Lower leg skin (tissue), 3 donors: ENCODE results near the gene MYBPH.

Source experiments
- CTCF ChIP-seq, 3 donors: fragments of 450-650 bp; IDR thresholded peaks; one replicate each; pipeline ENCODE4 v1.5.1; 2016; ENCODE audit warnings: antibody characterized with exemption in 3 of 3, mild to moderate bottlenecking in 3 of 3, moderate library complexity in 2 of 3
- POLR2A ChIP-seq, 2 donors: fragments of 450-650 bp; IDR thresholded peaks; one replicate each; pipeline ENCODE4 v1.6.1; 2016 to 2017; ENCODE audit warnings: antibody characterized with exemption in 2 of 2, mild to moderate bottlenecking in 1 of 2, moderate library complexity in 1 of 2

DNA sequence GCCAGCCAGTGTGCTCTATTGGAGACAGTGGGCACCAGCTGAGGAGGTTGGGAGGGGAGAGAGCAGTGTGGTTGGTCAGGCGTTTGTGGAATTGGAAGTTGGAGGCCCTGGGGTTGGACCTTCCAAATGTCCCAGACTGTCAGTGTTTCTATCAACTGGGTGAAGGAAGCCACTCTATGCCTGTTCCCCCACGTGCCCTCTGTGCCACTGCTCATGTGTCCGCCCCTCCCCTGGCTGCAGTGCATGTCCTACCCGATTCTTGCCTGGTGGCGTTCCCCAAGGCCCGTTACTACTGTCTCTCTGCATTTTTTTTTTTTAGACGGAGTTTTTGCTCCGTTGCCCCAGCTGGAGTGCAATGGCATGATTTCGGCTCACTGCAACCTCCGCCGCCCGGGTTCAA lies 27.0 kb downstream of the MYBPH start:
- TF ChIP-seq CTCF (IDR thresholded peaks at IDR 0.05) (no peak), POLR2A (IDR thresholded peaks at IDR 0.05) (no peak)
